ENCODE data around the gene LCE2D.
"Not testable (repeated sequence)": the region's sequence is repeated elsewhere in the genome, so short reads cannot be mapped to it uniquely, and the experiment has no call there.

Gene LCE2D

GRCh38 chr1:152640351-152640750 is 22.8 kb upstream of the LCE2D start:
- H3K27ac ChIP-seq = no peak overlapping the region
- no peak for TF ChIP-seq ZFX (IDR thresholded peaks at IDR 0.05)

DNA sequence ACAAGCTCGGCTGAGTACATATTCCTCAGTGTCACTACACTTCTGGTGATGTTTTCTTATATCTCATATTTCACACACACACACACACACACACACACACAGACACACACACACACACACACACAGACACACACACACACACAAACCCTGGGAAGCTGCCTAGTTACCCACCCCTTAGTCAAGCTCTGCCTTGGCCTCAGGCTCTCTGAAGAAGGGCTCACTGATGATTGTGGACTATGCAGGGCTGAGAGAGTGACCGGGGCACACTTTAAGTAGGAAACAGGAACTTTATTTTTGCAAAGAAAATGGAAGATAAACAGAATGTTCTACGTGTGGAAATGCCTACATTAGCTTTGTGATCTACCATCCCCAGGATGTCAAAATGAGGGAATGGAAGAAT is 19.2 kb upstream of the LCE2D start:
- H3K27ac ChIP-seq = peak overlapping the region; percentile 29; the same call in 1 of the 2 replicates
- TF ChIP-seq ZFX (IDR thresholded peaks at IDR 0.05) (no peak), CTCF (conservative IDR thresholded peaks at IDR 0.05) (no peak)

- peak overlapping the region; percentile 14; the same call in 1 of the 2 replicates for H3K27ac ChIP-seq
- TF ChIP-seq CTCF (conservative IDR thresholded peaks at IDR 0.05) (no peak), ZFX (IDR thresholded peaks at IDR 0.05) (no peak)
Observed at GRCh38 chr1:152645146-152645545, 18.0 kb upstream of the LCE2D start.

GRCh38 chr1:152646656-152647055 is 16.5 kb upstream of the LCE2D start:
- no peak overlapping the region for H3K27ac ChIP-seq
- TF ChIP-seq CTCF (conservative IDR thresholded peaks at IDR 0.05) (no peak), ZFX (IDR thresholded peaks at IDR 0.05) (no peak)

GRCh38 chr1:152654110-152654509 is 9.1 kb upstream of the LCE2D start:
- TF ChIP-seq CTCF (conservative IDR thresholded peaks at IDR 0.05) = peak; percentile 94
- no peak for TF ChIP-seq ZFX (IDR thresholded peaks at IDR 0.05)
- H3K27ac ChIP-seq = no peak overlapping the region

DNA sequence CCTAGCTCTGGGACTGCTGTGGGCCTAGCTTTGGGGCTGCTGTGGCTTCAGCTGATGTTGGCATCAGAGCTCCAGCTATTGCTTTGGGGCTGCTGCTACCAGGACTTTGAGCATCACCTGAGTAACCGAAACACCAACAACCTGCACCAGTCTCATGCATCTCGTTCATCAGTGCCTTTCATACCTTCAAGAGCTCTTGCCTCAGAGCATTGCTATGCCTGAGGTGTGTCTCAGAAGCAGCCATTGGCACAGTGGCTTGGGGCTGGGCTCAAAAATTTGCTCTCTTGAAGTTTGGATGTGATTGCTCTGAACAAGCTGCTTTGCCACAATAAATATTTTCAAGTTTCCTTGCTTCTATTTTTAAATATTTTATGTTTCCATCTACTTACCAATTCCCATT is 6.7 kb upstream of the LCE2D start:
- no peak for TF ChIP-seq ZFX (IDR thresholded peaks at IDR 0.05)
- no peak overlapping the region for H3K27ac ChIP-seq

GRCh38 chr1:152657677-152658076 is 5.5 kb upstream of the LCE2D start:
- H3K27ac ChIP-seq = no peak overlapping the region
- TF ChIP-seq CTCF (conservative IDR thresholded peaks at IDR 0.05) (no peak), ZFX (IDR thresholded peaks at IDR 0.05) (no peak)

- H3K27ac ChIP-seq = no peak overlapping the region
- no peak for TF ChIP-seq CTCF (conservative IDR thresholded peaks at IDR 0.05)
- TF ChIP-seq ZFX (IDR thresholded peaks at IDR 0.05) = no peak
Observed at GRCh38 chr1:152658649-152659048, 4.5 kb upstream of the LCE2D start.

GRCh38 chr1:152666171-152666570 is 3.0 kb downstream of the LCE2D start:
- not testable (repeated sequence) for H3K27ac ChIP-seq

All from C4-2B (cell line).